ENCODE results near the gene CXCL13.
"Not testable (repeated sequence)": the region's sequence is repeated elsewhere in the genome, so short reads cannot be mapped to it uniquely, and the experiment has no call there.

CXCL13 gene

DNA sequence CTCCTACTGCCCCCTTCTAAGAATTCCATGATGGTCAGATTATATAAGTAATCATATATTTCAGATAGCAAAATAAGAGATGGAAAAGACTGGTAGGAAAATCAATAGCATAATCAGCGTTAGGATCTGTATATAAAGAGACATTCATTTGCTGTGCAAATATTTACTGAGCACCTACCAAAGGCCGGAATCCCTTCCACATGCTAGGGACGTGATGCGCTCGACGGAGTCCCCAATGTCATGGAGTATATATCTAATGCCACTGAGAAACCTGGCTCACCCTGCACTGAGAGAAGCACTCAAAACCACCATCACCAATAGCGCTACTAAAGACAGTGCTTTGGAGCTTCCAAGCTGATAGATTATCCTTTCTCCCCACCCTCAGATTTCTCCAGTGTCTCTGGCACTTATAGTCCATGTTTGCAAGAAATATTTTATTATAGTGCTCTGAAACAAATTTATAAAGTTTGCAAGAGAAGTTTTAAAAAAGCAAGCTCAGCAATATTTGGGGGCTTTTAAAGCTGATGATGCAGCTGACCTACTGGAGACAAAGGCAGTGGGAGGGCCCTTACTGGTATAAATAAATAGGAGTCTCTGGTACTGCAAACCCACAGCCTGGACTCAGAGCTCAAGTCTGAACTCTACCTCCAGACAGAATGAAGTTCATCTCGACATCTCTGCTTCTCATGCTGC is at the start of gene CXCL13:
Gene CXCL13, plus strand, starts transcription at position 611 of the 693 bp plus-strand sequence. Its CDS starts 46 bp downstream, at position 657.
- no peak for DNase-seq

DNA sequence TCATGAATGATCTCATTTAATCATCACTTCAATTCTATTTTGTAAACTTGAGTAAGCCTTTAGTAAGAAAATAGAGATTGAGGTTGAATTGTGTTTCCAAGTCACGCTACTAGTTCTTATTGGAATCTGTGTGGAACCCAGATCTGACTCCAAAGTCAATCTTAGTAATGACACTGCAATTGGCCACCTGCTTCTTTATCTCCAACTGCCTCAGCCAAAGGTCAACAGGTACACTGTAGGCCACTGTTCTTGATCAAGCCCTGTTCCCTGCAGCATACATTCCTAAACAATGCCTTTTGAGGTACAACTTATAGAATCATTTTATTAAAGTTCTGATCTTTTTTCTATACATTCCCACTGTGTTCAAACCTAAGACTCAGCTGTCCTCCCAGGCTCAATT is 45.5 kb upstream of the CXCL13 start:
- no peak for DNase-seq

- not testable (repeated sequence) for DNase-seq
Measured at GRCh38 chr4:77561720-77562119, 43.9 kb upstream of the CXCL13 start.

GRCh38 chr4:77564231-77564630 is 41.4 kb upstream of the CXCL13 start:
- DNase-seq: no peak

GRCh38 chr4:77566148-77566547 is 39.5 kb upstream of the CXCL13 start:
- no peak for DNase-seq

DNA sequence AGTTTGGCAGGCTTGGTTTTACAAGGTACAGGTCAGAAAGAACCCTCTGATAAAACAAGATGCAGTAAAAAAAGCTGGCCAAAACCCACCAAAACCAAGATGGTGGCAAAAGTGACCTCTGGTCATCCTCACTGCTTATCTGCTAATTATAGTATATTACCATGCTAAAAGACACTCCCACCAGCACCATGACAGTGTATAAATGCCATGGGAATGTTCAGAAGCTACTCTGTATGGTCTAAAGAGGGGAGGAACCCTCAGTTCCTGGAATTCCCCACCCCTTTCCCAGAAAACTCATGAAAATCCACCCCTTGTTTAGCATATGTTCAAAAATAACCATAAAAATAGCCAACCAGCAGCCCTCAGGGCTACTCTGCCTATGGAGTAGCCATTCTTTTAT is 38.1 kb upstream of the CXCL13 start:
- DNase-seq: no peak

DNA sequence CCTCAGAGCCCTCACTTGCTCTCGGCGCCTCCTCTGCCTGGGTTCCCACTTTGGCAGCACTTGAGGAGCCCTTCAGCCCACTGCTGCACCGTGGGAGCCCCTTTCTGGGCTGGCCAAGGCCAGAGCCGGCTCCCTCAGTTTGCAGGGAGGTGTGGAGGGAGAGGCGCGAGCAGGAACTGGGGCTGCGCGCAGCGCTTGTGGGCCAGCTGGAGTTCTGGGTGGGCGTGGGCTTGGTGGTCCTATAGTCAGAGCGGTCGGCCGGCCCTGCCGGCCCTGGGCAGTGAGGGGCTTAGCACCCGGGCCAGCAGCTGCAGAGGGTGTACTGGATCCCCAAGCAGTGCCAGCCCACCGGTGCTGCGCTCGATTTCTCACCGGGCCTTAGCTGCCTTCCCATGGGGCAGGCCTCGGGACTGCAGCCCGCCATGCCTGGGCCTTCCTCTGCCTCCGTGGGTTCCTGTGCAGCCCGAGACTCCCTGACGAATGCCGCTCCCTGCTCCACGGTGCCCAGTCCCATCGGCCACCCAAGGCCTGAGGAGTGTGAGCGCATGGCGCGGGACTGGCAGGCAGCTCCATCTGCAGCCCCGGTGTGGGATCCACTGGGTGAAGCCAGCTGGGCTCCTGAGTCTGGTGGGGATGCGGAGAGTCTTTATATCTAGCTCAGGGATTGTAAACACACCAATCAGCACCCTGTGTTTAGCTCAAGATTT is 35.0 kb upstream of the CXCL13 start:
- not testable (repeated sequence) for DNase-seq

DNA sequence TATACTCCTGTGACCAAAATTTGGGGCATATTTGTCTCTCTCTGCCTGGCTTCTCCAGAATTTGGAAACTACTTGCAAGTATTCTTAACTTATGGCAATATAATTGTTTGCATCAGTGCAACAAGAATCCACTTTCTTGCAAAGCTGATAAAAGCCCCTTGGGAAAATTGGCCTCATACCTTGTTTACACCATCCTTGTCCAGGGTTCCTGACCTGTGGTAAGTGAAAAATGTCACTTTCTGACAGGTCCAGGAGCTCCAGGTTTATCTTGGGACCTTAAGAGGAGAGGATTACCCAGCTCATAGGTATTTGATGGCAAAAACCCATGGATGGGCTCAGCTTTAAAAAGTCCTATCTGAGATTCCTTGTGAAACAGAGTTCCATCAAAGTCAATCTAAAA is 29.3 kb upstream of the CXCL13 start:
- DNase-seq: no peak

GRCh38 chr4:77578145-77578544 is 27.5 kb upstream of the CXCL13 start:
- DNase-seq: no peak

DNA sequence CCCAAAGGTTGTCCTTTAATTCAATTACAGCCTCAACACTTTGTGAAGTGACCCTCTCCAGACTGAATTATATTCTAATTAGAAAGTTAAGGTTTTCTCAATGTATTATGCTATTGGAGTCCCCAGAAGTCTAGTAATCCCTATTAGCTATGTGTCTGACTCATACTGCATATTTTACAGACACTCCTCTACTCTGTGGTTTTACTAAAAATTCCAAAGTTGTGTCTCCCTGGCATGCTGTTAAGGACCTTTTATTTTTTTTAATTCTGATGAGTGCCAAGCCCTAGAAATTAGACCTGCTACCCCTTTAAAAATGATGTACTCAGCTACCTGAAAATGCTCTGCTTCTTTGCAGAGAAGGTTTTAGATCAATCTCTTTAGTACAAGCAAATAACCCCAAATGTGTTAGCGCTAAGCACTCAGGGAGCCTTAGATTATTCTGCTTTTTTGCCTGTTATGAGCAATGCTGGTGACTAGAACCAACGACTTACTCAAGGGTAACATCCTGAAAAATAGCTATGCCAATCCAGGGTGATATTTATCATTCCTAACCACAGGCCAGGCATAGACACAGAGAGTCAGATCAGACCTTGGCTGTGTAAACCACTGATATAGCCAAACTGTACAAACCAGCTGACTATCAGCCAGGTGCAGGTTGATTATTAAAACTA is 26.1 kb upstream of the CXCL13 start:
- no peak for DNase-seq

GRCh38 chr4:77581724-77582123 is 23.9 kb upstream of the CXCL13 start:
- no peak for DNase-seq

DNA sequence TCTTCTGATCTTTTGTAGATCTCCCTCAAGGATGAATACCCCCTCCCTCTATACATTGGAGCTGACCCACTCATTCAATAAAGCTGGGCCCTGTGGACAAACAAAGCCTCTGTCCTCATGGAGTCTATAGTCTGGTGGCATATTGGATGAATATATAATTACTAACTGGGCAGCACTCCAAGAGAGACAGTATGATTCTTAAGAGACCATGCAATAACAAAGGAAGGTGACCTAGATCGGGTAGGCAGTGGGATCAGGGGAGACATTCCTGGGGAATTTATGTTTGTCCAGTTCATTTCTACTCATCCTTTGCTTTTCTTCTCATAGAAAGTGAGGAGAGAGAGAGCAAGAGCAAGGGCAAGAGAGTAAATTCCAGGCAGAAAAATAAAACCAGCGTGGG is 23.5 kb upstream of the CXCL13 start:
- no peak for DNase-seq

- no peak for DNase-seq
Measured at GRCh38 chr4:77582711-77583110, 22.9 kb upstream of the CXCL13 start.

DNA sequence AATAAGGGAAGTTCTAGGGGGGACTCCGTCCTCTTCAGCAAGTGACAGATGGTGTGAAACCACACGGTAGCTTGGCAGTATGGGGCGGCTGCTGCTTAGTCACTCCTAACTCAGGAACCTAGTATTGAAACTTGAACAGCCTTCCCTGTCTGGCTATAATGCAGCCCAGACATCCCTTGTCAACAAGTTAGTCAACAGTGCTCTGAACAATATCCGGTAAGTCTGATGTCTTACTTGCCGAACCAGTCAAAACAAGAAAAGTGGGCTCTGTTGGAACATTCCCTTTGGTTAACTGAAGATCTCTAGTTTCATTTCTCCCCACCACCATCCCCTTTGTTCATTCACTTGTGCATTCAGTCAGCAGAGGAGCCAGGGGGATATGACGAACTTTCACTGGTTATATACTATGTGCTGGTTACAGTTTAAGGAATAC is 18.7 kb upstream of the CXCL13 start:
- peak; percentile 69 for DNase-seq

- no peak for DNase-seq
Measured at GRCh38 chr4:77590482-77590881, 15.1 kb upstream of the CXCL13 start.

- no peak for DNase-seq
Measured at GRCh38 chr4:77591532-77591931, 14.1 kb upstream of the CXCL13 start.

- no peak for DNase-seq
Measured at GRCh38 chr4:77593101-77593500, 12.5 kb upstream of the CXCL13 start.

DNA sequence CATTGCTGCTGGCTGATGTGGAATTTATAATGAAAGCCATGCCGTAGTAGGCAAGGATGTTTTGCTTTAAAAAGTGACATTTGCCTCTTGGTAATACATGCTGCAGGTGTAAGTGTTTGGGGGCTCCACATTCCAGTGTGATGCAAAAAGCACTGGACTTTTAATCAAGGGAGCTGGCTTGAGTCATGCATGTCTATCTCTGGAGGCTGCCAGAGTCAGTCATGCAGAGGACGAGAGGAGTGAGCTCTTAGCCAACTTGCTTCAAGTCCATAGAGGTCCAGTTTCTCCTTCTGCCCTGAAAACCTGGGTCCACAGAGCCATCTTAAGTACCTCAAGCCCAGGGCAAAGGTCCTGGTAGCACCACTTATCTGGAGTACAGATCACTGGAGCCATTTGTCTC is 11.6 kb upstream of the CXCL13 start:
- no peak for DNase-seq

DNA sequence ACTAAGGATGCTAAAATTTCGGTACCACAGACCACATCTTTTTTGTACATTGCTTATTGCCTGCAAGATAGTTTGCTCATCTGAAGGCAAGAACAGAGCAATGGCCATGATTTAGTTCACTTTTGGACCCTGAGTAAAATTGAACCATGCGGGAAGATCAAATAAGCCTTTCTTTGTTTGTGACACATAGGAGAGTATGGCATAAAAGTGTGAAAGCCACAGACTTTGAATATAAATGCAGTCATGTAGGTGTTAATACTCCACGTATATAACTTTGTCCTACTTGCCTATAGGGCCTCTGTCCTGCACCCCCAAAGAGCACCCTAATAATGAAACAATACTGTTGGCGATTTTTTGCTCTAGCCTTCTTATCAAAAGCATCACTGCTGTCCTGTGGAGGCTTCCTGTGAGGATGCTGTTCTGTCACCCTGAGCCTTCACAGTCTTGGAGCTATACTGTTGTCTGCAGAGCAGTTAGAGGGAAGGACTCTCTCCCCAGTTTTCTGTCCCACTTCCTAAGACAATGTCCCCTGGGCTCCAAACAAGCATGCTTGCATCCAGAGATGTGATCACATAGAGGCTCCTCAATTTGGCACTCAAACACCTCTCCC is 10.2 kb upstream of the CXCL13 start:
- DNase-seq: no peak

DNA sequence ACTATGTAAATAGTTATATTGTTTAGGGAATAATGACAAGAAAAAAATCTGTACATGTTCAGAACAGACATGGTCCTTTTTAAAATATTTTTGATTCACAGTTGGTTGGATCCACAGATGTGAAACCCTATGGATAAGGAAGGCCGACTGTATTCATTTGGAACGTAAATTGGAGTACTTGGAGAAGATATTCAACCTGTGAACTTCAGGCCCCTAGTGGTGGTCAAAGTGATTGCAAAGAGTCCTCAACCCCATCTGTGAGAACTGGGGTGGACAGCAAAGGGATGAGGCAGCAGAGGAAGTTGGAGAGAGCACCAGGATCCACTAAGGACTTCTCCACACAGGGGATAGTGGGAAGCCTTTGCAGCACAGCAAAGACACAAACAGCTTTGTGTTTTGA is 6.2 kb upstream of the CXCL13 start:
- DNase-seq: no peak

- DNase-seq: peak; percentile 28
Measured at GRCh38 chr4:77600521-77601451, 4.8 kb upstream of the CXCL13 start.

GRCh38 chr4:77601614-77602187 is 3.9 kb upstream of the CXCL13 start:
- no peak for DNase-seq
